Kidney epithelial cell (primary cell): ENCODE data around the gene UNC5C. TPM values are rescaled to one million over a fixed set of nuclear protein-coding genes. Genes with fewer than 3 reads are reported as not detected.

ENCODE experiments used
- DNase-seq: peaks from one replicate; pipeline ENCODE4 v3.0.0-alpha.2; 2010; ENCODE audit warnings: low read depth
- H3K27me3 ChIP-seq: 2 replicates; pipeline ENCODE4 v1.6.0; 2011; ENCODE audit warnings: low read length; ENCODE audit not compliant: control insufficient read depth, insufficient read depth
- H3K36me3 ChIP-seq: 2 replicates; pipeline ENCODE4 v1.5.1; 2011; ENCODE audit warnings: low read length; ENCODE audit not compliant: control insufficient read depth, insufficient read depth
- H3K4me3 ChIP-seq: 2 replicates; pipeline ENCODE4 v1.5.1; 2011; ENCODE audit warnings: low read depth, mild to moderate bottlenecking, control low read depth, low read length
- CTCF ChIP-seq: IDR thresholded peaks from 2 replicates; pipeline ENCODE4 v1.5.1; 2011; ENCODE audit warnings: mild to moderate bottlenecking, moderate library complexity, low read length, control low read depth, inconsistent platforms; ENCODE audit not compliant: insufficient read depth, poor library complexity, severe bottlenecking
- total RNA-seq: library from RNA; depleted of rRNA; stranded (reverse); fragments of >200 nt; gene quantifications from 2 replicates; pipeline ENCODE4 v1.2.3, GENCODE V29; 2015

UNC5C gene
- total RNA-seq, 1 donor from 2014 or later, result 2.8 TPM

GRCh38 chr4:95515589-95515988, 33.2 kb downstream of the UNC5C start:
- H3K27me3 ChIP-seq, result no peaks in the 10 kb centered on the region
- H3K36me3 ChIP-seq, result no peaks in the 10 kb centered on the region
- TF ChIP-seq CTCF, result no peak
- H3K4me3 ChIP-seq, result no peak overlapping the region
- DNase-seq, result no peak

GRCh38 chr4:95513022-95513421, 35.8 kb downstream of the UNC5C start:
- Histone ChIP-seq H3K27me3 (no peaks in the 10 kb centered on the region), H3K36me3 (no peaks in the 10 kb centered on the region), H3K4me3 (no peak overlapping the region)
- TF ChIP-seq CTCF, result no peak
- no peak for DNase-seq

- Histone ChIP-seq H3K36me3 (no peaks in the 10 kb centered on the region), H3K4me3 (no peak overlapping the region), H3K27me3 (no peaks in the 10 kb centered on the region)
- no peak for TF ChIP-seq CTCF
- no peak for DNase-seq
Observed at GRCh38 chr4:95511477-95511876, 37.3 kb downstream of the UNC5C start.

GRCh38 chr4:95510877-95511276, 37.9 kb downstream of the UNC5C start:
- Histone ChIP-seq H3K27me3 (no peaks in the 10 kb centered on the region), H3K36me3 (no peaks in the 10 kb centered on the region), H3K4me3 (no peak overlapping the region)
- TF ChIP-seq CTCF, result no peak
- no peak for DNase-seq

- Histone ChIP-seq H3K27me3 (no peaks in the 10 kb centered on the region), H3K4me3 (no peak overlapping the region), H3K36me3 (no peaks in the 10 kb centered on the region)
- no peak for DNase-seq
- peak; percentile 66 for TF ChIP-seq CTCF
Observed at GRCh38 chr4:95510145-95510544, 38.6 kb downstream of the UNC5C start.

- H3K36me3 ChIP-seq, result no peaks in the 10 kb centered on the region
- no peak overlapping the region for H3K4me3 ChIP-seq
- no peaks in the 10 kb centered on the region for H3K27me3 ChIP-seq
- no peak for TF ChIP-seq CTCF
- DNase-seq, result no peak
Observed at GRCh38 chr4:95508421-95508820, 40.4 kb downstream of the UNC5C start.
